CD4-positive, alpha-beta T cell treated with Interleukin-4 for 1 hour (primary cell): ENCODE results near the gene ICOSLG.
"Not testable (repeated sequence)": the region's sequence is repeated elsewhere in the genome, so short reads cannot be mapped to it uniquely, and the experiment has no call there.

Source experiments
- DNase-seq, 2 donors: peaks; one replicate each; pipeline ENCODE4 v3.0.0-alpha.2; 2020 to 2022

The ICOSLG gene

DNA sequence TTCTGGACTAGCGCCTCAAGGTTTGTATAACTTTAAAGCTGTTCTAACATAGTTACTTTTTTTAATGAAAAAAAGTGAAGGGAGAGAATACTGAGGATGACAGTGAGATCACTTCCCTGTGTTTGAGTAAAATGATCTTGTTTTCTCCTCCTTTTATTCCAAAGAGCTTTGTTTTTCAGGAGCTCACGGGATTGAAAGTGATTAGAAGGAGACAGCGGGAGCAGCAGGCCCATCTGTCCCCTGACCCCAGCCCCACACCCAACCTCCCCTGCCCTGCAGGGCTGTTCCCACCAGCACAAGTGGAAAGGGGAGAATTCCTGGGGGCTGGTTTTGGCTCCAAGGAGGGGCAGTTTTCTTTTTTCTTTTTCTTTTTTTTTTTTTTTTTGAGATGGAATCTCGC lies 23.0 kb upstream of the ICOSLG start:
- DNase-seq, result no peak

DNA sequence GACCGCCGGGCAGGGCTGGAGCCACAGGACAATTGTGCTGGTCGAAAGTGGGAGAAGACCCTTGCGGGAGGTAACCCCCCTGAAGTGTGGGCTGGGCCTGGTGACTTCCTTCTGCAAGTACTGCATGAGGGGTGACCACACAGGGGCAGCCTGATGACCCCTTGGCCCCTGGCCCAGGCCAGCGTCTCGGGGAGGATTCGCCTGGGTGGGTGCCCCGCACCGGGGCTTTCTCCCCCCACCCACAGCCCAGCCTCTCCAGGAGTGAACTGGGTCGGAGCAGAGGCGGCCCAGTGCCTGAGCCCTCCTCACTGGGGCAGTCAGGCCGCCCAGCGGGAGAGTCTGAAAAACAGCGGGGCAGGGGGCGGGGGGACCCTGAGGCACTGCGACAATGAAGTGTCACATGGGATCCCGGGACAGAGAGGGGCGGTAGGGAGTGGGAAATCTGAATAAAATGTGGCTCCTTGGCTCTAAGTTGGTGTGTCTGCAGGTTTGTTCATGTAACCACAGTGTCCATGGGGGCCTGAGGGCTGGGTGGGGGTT lies 22.5 kb upstream of the ICOSLG start:
- DNase-seq, result no peak

DNA sequence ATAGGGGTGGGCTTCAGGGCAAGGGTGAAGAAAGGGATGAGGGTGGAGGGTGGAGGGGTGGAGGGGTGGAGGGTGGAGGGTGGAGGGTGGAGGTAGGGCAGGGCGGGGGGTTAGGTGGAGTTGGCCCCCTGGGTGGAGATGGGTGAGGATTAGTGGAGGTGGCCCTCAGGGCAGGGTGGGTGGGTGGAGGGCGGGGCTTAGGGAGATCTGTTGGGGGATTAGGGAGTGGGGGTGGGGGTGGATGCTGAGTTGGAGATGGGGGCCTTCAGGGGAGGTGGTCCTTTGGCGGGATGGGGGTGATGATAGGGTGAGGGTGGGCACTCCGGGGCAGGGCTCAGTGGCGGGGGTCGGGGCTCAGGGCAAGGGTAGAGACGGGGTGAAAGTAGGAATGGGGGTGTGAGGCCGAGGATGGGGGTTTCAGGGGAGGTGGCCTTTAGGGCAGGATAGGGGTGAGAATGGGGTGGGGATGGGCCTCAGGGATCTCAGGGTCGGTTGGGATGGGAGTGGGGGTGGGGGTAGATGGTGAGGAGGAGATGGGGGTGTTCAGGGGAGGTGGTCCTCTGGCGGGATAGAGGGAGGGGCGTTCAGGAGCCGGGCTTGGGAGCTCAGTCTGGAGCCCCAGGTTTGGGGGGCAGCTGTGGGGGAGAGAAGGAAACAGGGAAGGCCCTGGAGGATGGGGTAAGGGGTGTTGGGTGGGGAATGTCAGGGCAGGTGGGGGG lies 21.8 kb upstream of the ICOSLG start:
- no peak for DNase-seq

DNA sequence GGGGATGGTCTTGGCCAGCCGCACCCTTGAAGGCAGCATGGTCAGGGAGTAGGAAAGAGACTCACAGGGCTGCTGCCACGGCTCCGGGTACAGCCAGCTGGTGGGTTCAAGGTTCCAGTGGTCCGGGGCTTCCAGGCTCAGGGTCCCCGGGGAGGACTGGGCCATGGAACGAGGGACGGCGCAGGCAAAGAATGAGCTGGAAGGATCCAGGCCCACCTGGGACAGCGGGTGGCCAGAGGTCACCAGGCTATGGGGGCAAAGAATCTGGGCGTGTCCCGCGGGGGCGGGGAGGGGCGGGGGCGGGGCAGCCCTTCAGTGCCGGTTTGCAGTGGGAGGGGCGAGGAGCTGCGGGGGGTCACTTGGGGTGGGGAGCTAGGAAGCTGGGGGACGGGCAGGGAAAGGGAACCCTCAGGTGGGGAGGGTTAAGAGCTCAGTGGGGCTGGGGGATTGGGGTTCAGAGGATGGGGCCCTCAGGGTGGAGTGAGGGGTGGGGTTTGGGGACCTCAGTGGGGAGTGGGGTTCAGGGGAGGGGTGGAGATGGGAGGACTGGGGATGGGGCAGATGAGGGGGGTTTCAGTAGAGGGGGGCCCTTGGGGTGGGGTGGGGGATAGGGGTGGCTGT lies 21.0 kb upstream of the ICOSLG start, which contains the start of gene DNMT3L:
Gene DNMT3L, minus strand, starts transcription at position 223 of the 621 bp plus-strand sequence. CDS start 638 bp downstream, outside the sequence.
- no peak for DNase-seq

DNA sequence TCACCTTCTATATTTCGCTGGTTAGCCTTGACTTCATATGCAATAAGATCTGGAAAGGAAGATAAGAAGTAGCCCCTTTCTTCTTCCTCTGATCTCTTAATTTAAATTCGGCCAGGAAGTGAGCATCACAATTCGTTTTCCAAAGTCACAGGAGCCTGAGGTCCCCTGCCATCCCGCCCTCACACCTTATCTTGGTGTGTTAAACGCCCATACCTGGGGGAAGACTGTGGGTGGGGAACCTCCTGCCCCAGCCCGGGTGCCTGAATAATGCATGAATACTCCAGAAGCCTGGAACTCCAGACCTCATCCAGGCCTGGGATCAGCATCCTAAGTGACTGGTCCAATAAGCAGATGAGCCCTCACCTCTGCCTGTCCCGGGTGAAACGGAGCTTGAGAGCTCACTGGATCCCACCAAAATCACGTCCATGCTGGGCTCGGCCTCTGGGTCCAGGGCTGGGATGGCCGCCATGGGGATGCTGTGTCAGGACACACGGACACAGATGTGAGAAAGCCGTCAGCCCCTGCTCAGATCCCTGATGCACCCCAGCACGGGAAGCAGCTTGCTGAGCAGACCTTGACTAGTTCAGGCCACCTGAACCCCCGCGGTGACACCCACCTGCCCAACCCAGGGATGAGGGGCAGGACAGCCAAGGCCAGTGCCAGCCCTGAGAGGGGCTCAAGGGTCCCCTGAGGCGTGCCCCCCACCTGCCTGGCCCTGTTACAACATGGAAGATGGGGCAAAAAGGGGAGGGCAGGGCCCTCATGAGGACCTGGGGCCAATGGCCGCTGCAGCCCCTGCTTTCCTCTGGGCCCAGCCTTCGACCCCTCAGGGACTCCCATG lies 20.3 kb upstream of the ICOSLG start:
- no peak for DNase-seq

DNA sequence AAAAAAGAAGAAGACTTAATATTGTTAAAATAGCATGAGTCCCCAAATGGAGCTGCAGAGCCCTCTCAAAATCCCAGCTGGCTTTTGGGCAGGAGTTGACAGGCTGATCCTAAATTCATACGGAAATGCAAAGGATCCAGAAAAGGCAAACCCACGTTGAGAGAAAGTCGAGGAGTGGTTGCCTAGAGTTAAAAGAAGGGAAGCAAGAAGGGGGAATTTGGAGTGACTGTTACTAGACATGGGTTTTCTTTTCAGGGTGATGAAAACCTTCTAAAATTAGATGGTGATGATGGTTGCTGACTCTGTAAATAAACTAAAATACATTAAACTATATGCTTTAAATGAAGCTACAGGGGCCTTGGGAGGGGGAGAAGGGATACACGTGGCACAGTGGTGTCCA lies 19.3 kb upstream of the ICOSLG start:
- DNase-seq, result no peak

DNA sequence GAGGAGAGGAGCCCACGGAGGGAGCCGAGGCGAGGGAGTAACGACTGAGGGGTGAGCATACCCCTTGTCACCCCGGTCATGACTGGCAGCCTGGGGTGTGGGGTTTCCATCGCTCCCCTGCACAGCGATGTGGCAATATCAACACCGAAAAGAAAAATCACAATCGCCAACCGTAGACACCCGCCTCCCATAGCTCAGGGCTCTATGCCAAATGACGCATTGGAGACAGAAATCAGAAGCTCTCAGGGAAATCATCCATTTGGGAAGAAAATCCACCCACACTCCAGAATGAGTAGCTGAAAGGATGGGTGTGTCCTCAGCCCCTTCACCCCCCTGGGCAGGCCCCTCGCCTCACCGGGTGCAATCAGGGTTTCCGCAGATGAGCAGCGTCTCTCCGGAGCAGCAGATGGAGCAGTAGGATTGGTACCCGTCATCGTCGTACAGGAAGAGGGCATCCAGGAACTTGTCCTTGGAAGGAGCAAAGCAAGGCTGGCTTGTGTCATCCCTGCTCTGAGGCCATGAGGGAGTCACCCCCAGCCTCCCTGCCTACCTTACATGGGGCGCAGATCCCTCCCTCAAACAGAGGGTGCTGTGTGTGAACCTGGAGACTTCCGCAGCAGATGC lies 18.5 kb upstream of the ICOSLG start:
- no peak for DNase-seq

DNA sequence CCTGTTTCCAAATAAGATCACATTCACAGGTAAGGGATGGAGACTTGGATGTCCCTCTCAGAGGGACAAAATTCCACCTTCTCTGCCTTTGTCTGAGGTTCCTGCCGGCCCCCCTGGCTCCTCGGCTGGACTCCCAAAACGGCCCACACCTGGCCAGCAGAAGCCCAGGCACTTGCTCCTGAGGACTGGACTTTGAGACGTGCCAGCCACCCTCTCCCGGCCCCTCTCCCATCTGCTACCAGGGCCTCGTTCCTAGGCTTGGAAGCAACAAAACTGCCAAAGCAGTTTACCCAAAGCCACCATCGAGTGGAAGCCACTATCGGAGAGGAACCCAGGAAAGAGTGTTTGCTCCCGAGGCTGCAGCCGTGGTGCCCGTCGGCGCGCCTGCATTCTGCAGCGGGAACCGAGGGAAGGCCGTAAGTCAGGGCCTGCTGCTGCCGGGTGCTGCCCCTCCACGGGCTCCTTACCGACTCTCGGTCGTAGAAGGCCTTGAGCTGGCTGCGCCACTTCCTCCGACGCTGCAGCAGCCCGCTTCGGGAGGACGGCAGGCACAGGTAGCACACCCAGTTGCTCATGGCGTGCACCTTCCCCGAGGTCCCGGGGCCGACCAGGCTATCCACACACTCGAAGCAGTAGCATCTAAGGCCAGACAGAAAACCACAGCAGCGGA lies 17.4 kb upstream of the ICOSLG start:
- no peak for DNase-seq

DNA sequence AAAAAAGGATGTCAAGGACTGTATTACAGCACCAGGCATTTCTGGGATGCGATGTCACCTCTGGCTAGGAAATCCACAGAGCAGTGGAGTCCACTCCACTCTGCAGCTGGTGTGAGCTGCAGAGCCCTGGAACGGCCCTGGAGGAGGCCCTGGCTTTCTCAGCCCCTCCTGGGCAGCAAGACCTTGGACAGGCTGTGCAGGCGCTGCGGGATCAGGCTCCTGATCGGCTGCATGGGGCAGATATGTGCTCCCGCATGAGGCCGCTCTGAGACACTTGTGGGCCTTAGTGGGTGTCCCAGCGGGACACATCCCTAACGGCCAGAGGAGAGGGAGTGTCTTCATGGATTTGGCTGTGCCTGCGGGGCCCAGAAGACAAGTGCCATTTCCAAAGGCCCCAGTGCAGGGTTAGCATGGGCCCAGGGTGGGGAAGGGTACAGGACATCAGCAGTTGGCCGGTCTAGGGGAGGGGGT lies 14.8 kb upstream of the ICOSLG start:
- no peak for DNase-seq

DNA sequence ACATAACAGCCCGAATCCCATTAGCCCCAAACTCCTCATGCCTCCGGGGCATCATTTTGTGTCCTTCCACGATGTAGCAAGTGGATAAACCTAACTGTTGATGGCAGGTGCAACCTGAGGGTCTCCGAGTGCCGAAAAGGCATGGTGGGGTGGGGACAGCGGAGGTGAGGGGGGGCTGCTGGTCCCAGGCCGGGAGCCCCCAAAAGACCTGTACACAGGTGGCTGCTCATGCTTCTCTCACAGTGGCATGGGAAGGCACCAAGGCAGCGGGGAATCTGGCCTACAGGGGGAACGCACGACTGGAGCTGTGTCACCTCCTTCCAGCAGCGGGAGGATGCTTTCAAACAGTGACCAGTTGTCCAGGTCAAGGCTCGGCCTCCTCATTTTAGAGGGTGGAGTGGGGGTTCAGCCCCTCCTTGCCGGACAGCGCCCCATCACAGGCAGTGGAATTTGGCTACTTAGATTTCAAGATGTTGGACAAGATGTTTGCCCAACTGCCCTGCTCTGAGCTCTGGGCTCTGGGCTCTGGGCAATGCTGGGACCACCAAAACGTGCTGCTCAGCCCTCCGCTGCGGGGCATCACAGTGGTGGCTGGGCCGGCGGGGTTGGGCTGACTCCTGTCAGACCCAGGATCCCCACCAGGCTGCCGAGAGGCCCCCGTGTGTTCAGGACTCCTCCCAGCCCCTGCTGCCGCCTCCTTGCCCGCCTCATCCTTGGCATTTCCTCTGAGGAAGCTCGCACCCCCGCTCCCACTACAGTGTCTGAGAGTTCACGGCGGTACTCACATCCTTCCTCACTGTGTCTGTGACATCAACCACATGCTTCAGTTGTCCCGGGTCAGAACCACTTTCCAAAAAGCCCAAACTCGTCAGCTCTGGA lies 13.3 kb upstream of the ICOSLG start:
- no peak for DNase-seq

DNA sequence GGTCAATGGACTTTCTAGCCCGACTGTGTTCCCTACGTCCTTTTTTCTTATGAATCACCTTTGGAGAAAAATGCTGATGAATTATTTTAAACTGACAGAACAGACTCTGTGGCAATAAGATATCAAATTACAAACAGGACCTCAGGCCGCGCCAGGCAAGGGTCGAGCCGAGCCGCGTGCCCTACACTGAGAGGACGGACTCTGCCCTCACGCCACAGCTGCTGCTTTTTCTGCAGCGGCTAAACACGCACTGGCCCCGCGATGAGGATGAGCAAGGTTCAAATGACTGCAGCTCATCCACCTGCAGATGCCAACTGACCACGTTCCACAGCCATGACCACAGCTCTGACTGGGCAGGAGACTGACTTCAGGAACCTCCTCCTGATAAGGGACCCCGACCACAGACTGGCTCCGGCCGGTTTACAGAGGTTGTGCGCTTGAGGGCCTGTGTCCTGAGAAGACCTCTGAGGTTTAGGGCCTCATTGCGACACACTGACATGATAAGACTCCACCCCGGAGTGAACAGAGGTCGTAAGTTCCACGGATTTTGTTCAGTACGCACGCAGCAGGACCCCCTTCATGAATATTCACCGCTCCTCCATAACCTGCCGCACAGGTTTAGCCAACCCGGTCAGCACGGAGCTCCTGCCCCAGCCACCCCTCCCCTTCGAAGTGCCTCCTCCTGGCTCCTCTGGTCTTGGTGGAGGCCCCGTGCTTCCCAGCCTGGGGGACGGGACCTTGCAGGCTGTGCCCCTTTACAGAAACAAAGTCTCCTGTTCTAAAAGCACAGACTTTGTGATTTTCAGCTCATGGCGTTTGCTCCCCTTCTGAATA lies 8.7 kb upstream of the ICOSLG start:
- not testable (repeated sequence) for DNase-seq

DNA sequence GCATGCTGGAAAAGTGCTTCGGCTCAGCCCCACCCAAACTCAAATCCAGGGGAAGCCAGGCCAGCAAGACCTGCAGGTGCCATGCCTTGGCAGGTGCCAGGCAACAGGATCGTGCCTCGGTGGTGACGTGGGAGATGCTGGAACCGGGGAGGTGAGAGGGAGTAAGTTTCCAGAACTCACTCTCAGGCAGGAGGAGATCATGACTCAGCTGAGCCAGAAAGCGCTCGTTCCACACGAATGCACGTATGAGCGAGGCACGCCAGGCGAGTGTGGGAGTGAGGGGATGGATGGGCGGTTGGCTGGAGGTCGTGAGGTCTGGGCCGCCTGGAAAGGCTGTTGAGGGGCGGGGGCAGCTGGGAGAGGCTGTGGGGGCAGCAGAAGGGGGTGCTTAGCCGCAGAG lies 7.2 kb upstream of the ICOSLG start:
- not testable (repeated sequence) for DNase-seq

DNA sequence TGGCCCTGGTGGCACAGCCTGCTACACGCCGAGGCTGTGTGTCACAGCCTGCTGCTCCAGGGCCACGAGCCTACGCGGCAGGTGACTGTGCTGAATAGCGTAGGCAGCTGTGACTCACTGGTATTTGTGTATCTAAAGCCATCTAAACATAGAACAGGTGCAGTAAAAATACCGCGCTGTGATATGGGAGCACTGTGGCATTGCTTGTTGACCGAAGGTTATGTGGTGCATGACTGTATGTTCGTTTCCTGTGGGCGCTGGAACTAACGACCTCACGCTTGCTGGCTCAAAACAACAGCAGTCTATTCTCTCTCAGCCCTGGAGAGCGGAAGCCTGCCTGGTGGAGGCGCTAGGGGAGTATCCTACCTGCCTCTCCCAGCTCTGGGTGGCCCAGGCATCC lies 3.2 kb upstream of the ICOSLG start:
- not testable (repeated sequence) for DNase-seq

DNA sequence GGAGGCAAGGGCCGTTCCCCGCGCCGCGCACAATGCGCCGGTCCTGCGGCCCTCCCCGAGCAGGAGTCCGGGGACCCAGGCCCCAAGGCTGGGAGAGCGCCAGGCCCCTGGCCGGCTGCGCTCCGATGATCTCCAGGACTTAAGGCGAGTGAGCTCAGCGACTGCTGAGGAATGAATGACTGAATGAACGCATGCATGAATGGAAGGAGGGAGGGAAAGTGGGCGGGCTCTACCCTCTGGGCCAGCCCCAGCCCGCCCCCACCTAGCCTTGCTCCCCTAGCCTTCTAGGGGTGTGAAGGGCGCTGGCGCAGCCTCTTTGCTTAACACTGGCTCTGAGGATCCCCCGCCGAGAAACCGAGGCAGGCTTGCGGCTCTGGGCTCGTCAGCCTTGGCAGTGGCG lies 538 bp upstream of the ICOSLG start:
- DNase-seq, result not testable (repeated sequence)

DNA sequence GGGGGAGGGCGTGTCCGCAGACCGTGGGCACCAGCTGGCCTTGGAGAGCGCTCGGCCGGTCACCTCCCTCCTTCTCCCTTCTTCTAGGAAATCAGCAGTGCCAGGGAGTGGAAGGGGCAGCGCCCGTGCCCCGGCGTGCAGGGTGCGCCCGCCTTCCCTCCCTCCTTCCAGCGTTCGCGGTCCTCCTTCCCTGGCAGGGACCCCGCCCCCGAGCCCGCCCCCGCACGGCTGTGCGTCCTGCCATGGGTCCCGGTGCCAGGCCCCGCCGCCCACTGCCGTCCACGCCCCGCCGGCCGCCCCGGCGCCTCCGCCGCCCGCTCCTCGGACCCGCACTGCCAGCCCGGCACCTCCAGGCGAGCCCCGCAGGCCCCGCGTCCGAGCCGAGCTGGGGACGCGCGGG lies 390 bp downstream of the ICOSLG start:
- not testable (repeated sequence) for DNase-seq

DNA sequence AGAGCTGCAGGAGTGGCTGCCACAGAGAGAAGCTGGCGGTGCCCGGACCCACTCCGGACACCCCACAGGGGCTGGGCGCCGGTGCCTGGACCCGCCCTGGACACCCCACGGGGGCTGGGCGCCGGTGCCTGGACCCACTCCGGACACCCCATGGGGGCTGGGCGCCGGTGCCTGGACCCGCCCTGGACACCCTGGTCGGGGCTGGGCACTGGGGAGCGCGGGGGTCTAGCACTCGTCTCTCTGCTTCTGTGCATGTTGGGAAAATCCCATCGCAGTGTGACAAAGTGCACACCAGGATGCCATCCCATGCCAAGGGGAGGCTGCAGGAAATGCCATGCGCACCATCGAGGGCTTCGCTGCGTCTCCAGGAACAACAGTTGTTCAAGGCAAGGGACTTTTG lies 11.2 kb downstream of the ICOSLG start:
- DNase-seq, result not testable (repeated sequence)

DNA sequence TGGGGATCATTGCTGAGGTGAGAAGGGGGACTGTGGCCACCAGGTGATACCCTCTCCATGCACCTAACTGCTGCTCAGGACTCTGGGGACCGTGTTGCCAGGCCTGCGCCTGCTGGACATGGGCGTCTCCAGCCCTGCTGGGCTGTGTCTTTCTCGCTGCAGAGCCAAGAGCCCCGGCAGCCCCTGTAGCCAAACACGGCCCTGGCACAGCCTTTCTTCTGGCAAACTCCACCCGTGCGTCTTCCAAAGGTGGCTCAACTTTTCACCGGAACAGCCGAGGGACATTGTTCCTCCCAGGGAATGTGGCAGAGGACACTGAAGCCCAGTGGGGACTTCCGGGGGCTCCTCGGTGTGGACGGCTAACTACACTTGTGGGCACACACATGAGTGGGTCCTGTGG lies 12.6 kb downstream of the ICOSLG start:
- DNase-seq, result not testable (repeated sequence)

DNA sequence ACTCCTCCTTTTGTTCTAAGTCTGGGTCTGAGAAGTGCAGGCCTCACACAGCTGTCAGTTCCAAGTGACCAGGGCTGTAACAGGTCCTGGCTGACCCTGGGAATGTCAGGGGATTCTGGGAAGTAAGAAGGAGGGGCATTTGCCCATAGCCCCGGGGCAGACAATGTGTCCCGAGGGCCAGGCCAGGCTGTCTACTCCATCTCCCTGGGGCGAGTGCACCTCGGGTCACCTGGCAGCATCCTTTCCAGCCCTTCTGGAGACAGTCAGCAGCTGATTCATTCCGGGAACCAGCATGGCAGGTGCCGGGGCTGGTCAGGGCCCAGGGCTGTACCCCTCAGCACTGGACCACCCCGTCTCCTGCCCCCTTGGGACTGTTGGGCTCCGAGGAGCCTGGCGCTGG lies 13.1 kb downstream of the ICOSLG start:
- not testable (repeated sequence) for DNase-seq

DNA sequence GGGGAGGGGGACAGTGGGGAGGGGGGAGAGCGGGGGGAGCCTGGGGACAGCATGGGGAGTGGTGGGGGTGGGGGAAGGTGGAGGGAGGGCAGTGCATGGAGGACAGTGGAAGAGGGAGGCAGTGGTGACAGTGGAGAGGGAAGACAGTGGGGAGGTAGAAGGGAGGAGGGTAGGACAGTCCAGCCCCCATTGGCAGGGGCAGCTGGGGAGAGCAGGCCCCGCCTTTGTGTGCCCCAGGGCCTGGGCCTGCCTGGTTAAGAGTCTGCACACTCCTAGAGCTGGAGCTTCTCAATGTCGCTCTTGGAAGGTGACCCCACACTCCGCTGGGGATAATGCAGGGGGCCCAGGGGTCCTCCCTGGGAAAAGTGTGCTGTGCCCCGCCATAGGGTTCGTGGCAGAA lies 15.1 kb downstream of the ICOSLG start:
- DNase-seq, result not testable (repeated sequence)

DNA sequence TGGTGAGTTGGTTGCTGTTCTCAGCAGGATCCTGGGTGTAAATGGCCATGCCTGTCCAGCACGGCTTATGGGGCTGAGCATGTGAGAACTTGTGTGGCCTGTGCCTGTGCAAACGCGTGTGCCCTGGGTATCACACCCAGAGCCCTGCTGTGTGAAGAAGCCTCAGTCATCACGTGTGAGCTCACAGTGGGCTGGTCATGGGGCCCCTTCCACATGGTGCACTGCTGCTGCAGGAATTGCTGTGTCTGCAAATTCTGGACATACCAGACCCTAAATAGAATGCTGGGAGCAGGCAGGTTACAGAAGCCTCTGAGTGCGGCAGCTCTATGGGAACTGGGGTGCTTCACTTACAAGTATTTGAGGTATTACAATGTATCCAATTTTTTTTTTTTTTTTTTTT lies 17.4 kb downstream of the ICOSLG start:
- DNase-seq, result not testable (repeated sequence)
